ENCODE measurements around the gene CD2AP. TPM values are rescaled to one million over a fixed set of nuclear protein-coding genes. Genes with fewer than 3 reads are reported as not detected.

CD2AP gene
- total RNA-seq, 1 experiment from 2014 or later: 27.1 TPM

Other genes starting within 250 kb of the CD2AP start
- 6.1 and 7.7 TPM in 2 replicates for gene TNFRSF21, start 167.9 kb upstream of the CD2AP start, total RNA-seq (2014; rRNA removed; shearing (Covaris generic))
- 0.25 and 0.81 TPM in 2 replicates for gene ADGRF4, start 220.8 kb downstream of the CD2AP start, total RNA-seq (2014; rRNA removed; shearing (Covaris generic))